Upper lobe of right lung (tissue), 1 donor: Measurements from ENCODE around the gene KCNK5. TPM values are rescaled to one million over a fixed set of nuclear protein-coding genes. Genes with fewer than 3 reads are reported as not detected.

Source experiments
- ATAC-seq: fragments of 200-7000 bp; cut with Tn5 transposase; one replicate; pipeline ENCODE4 v1.9.1; 2020; ENCODE audit warnings: mild to moderate bottlenecking, moderate library complexity
- DNase-seq: peaks from one replicate; pipeline ENCODE4 v3.0.0-alpha.2; 2020
- H3K27ac ChIP-seq: fragments of 200-600 bp; one replicate; pipeline ENCODE4 v1.8.0; 2022
- H3K27me3 ChIP-seq: fragments of 200-600 bp; one replicate; pipeline ENCODE4 v1.8.0; 2022; ENCODE audit warnings: mild to moderate bottlenecking
- H3K36me3 ChIP-seq: fragments of 200-600 bp; one replicate; pipeline ENCODE4 v1.8.0; 2022
- H3K4me1 ChIP-seq: fragments of 200-600 bp; one replicate; pipeline ENCODE4 v1.8.0; 2022
- H3K4me3 ChIP-seq: fragments of 200-600 bp; one replicate; pipeline ENCODE4 v1.8.0; 2022; ENCODE audit warnings: mild to moderate bottlenecking
- H3K9me3 ChIP-seq: fragments of 200-600 bp; one replicate; pipeline ENCODE4 v1.8.0; 2022
- CTCF ChIP-seq: fragments of 200-600 bp; IDR thresholded peaks from one replicate; pipeline ENCODE4 v1.8.0; 2022; ENCODE audit warnings: antibody characterized with exemption
- intact Hi-C: fragments of 100-400 bp; cut with DNase I; formaldehyde crosslinking; loops from one replicate; pipeline ENCODE4 v1.11.0; 2022
- total RNA-seq: library from RNA; stranded (reverse); fragmentation: NEBNext Ultra II Directional; extraction: Animal tissue kit (Norgen Biotek cat#: 25700); gene quantifications from one replicate; pipeline ENCODE4 v1.2.1, GENCODE V29; 2021
- donor health status: DM: no; HTN: yes; CAD: no; lungs with severe emphysema.

KCNK5 gene
- total RNA-seq, 1 donor from 2014 or later, result 10.0 TPM

GRCh38 chr6:39254999-39255535 lies 25.8 kb upstream of the KCNK5 start:
- intact Hi-C loops, result no loop called here
- no peak overlapping the region for H3K27ac ChIP-seq
- H3K9me3 ChIP-seq, result no peaks in the 10 kb centered on the region
- H3K4me1 ChIP-seq, result no peaks in the 10 kb centered on the region
- no peak for DNase-seq
- ATAC-seq, result no peak
- H3K4me3 ChIP-seq, result no peak overlapping the region
- no peaks in the 10 kb centered on the region for H3K36me3 ChIP-seq
- no peaks in the 10 kb centered on the region for H3K27me3 ChIP-seq
- TF ChIP-seq CTCF, result no peak

- Histone ChIP-seq H3K36me3 (no peaks in the 10 kb centered on the region), H3K27me3 (no peaks in the 10 kb centered on the region), H3K4me1 (no peaks in the 10 kb centered on the region), H3K9me3 (no peaks in the 10 kb centered on the region), H3K4me3 (no peak overlapping the region), H3K27ac (no peak overlapping the region)
- TF ChIP-seq CTCF, result no peak
- intact Hi-C loops, result no loop called here
- DNase-seq (no peak), ATAC-seq (peak; percentile 73)
Measured at GRCh38 chr6:39251406-39251805, 22.1 kb upstream of the KCNK5 start.

DNA sequence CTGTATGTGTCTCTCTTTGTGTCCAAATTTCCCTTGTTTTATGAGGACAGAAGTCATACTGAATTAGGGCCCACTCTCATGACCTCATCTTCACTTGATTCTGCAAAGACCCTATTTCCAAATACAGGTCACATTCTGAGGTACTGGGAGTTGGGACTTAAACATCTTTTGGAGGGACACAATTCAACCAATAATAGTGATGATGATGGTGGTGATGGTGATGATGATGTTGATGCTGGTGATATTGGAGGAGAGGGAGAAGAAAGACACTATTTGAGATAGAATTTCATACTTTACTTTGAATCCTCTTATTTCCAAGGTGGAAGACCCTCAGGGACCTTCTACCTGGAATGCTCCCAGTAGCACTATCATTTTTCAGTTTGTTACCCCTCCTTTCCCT lies 21.2 kb upstream of the KCNK5 start:
- DNase-seq, result no peak
- Histone ChIP-seq H3K27me3 (no peaks in the 10 kb centered on the region), H3K4me3 (no peak overlapping the region), H3K4me1 (no peaks in the 10 kb centered on the region), H3K36me3 (no peaks in the 10 kb centered on the region), H3K27ac (no peak overlapping the region), H3K9me3 (no peaks in the 10 kb centered on the region)
- no peak for ATAC-seq
- no peak for TF ChIP-seq CTCF
- intact Hi-C loops, result no loop called here

- intact Hi-C loops, result no loop called here
- DNase-seq, result no peak
- H3K27ac ChIP-seq, result no peak overlapping the region
Measured at GRCh38 chr6:39249278-39249677, 20.0 kb upstream of the KCNK5 start.

DNA sequence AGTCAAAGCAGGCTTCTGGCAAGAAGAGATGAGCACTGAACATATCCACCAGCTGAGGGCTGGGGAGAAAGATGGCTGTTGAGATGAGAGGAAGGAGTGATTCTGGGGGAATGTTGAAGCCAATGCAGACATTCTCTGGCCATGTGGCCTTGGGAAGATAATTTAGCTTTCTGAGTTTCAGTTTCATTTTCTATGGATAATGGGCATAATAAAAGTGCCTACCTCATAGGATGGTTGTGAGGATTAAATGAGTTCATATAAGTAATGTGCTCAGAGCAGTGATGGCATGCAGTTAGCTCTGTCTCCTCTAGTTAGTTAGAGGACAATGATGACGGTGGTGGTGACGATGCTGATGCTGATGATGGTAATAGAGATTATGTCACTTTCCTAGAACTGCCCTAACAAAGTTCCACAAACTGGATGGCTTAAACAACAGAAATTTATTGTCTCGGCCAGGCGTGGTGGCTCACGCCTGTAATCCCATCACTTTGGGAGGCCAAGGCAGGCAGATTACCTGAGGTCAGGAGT lies 18.5 kb upstream of the KCNK5 start:
- Histone ChIP-seq H3K4me1 (no peaks in the 10 kb centered on the region), H3K9me3 (no peaks in the 10 kb centered on the region), H3K27me3 (no peaks in the 10 kb centered on the region), H3K27ac (no peak overlapping the region), H3K36me3 (no peaks in the 10 kb centered on the region), H3K4me3 (no peak overlapping the region)
- DNase-seq (no peak), ATAC-seq (no peak)
- TF ChIP-seq CTCF, result no peak
- intact Hi-C loops, result no loop called here

More at GRCh38 chr6:39249278-39249677, 20.0 kb upstream of the KCNK5 start:
- Histone ChIP-seq H3K9me3 (no peaks in the 10 kb centered on the region), H3K36me3 (no peaks in the 10 kb centered on the region), H3K4me1 (no peaks in the 10 kb centered on the region), H3K4me3 (no peak overlapping the region), H3K27me3 (no peaks in the 10 kb centered on the region)
- no peak for ATAC-seq
- TF ChIP-seq CTCF, result no peak

GRCh38 chr6:39243809-39244208 lies 14.5 kb upstream of the KCNK5 start:
- TF ChIP-seq CTCF, result no peak
- Histone ChIP-seq H3K27ac (peak overlapping the region; percentile 8), H3K27me3 (no peaks in the 10 kb centered on the region), H3K9me3 (no peaks in the 10 kb centered on the region), H3K4me3 (no peak overlapping the region), H3K36me3 (no peaks in the 10 kb centered on the region), H3K4me1 (no peaks in the 10 kb centered on the region)
- DNase-seq, result no peak
- intact Hi-C loops, result no loop called here
- ATAC-seq, result no peak
